Astrocyte of the spinal cord (primary cell): ENCODE results near the gene DLGAP1.

Source experiments
- DNase-seq: peaks from one replicate; pipeline ENCODE4 v3.0.0; 2011; ENCODE audit warnings: low read depth, low spot score
- H3K4me3 ChIP-seq: 2 replicates; pipeline ENCODE4 v1.5.1; 2011; ENCODE audit warnings: low read depth, mild to moderate bottlenecking, low read length, moderate library complexity
- CTCF ChIP-seq: IDR thresholded peaks from 2 replicates; pipeline ENCODE4 v1.5.1; 2012; ENCODE audit warnings: low read depth, mild to moderate bottlenecking, low read length, inconsistent platforms
- in situ Hi-C: cut with HindIII; loops from 2 replicates; pipeline ENCODE4 v1.10.0; 2017; ENCODE audit warnings: low sequenced_read_pairs

Gene DLGAP1

GRCh38 chr18:4256766-4257417, 198.2 kb downstream of the DLGAP1 start:
- TF ChIP-seq CTCF: no peak
- DNase-seq: no peak
- in situ Hi-C loops: no loop called here
- no peak overlapping the region for H3K4me3 ChIP-seq

GRCh38 chr18:4254840-4255239, 200.3 kb downstream of the DLGAP1 start:
- in situ Hi-C loops: no loop called here
- no peak overlapping the region for H3K4me3 ChIP-seq
- no peak for TF ChIP-seq CTCF
- no peak for DNase-seq

- no peak for DNase-seq
- no peak overlapping the region for H3K4me3 ChIP-seq
- in situ Hi-C loops: no loop called here
- TF ChIP-seq CTCF: no peak
Observed at GRCh38 chr18:4252829-4253228, 202.3 kb downstream of the DLGAP1 start.

- no peak for TF ChIP-seq CTCF
- in situ Hi-C loops: no loop called here
- no peak overlapping the region for H3K4me3 ChIP-seq
- no peak for DNase-seq
Observed at GRCh38 chr18:4251873-4252272, 203.2 kb downstream of the DLGAP1 start.

GRCh38 chr18:4251206-4251605, 203.9 kb downstream of the DLGAP1 start:
- no peak overlapping the region for H3K4me3 ChIP-seq
- DNase-seq: no peak
- TF ChIP-seq CTCF: no peak
- in situ Hi-C loops: no loop called here

GRCh38 chr18:4250141-4250540, 205.0 kb downstream of the DLGAP1 start:
- no peak overlapping the region for H3K4me3 ChIP-seq
- TF ChIP-seq CTCF: no peak
- no peak for DNase-seq
- in situ Hi-C loops: no loop called here
